ENCODE data around the gene ADAMTS13.
A peak's percentile ranks its signal among the peaks of the same experiment; 100 is the strongest.

ADAMTS13 gene

DNA sequence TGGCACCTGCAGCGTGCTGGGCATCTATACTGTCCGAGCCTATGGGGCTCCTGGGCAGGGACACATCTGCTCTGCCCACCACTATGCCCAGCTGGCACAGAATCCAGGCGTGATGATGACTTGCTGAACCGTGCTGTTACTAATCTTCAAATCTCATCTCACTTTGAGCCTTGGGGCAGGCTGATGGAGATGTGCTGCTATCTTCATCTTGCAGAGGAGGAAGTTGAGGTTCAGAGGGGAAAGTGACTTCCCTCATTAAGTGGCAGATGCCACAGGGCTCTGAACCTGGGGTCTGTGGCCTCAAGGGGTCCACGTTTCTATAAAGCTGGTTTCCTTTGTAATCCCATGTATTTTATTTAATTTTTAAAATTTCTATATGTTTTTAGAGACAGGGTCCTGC, 52.0 kb downstream of the ADAMTS13 start:
- no peak for DNase-seq

DNA sequence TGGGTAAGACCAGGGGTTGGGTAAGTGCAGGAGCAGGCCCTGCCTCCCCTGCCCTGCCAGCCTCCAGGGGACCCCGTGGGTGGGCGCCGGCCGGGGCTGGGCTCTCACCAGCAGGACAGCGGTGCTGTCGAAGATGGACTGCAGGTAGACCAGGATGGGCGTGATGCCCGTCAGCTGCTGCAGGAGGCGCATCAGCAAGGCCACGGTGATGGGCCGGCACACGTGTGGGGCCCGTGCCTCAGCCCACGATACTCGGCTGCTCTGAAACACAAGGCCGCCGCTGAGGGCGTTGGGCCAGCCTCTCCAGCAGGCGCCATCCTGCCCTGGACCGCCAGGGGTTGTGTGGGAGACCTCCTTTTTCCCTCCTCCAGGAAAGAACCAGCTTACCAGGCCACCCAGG, 52.7 kb downstream of the ADAMTS13 start:
- no peak for DNase-seq

DNA sequence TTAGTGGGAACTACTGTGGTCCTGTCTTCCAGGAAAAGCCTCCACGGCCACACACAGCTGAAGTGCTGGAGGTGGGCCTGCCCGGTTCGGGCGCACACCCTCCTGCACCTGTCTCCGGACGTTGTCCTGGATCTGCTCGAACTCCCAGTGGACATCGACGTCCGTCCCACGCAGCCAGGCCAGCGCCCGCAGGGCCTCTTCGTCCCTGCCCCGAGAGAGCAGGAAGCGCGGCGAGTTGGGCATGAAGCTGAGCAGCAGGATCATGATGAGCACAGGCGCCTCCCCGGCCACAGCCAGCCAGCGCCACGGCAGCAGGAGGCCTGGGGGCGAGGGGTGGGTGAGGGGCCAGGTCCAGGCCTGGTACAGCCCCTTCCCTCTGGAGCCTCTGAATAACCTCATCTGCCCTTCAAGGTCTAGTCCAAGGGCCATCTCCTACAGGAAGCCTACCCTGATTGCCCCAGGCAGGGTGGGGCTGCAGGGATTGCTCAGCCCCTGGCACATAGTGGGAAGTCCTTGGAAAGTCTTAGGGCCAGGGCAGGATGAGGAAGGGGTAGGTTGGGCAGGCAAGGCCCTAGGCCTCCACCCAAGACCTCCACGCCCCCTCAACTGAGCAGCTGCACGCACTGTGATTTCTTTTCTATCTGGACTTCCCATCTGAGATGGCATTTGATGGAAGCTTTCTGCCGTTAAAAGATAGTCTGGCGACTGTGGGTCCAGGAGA, 53.3 kb downstream of the ADAMTS13 start:
- DNase-seq = no peak

DNA sequence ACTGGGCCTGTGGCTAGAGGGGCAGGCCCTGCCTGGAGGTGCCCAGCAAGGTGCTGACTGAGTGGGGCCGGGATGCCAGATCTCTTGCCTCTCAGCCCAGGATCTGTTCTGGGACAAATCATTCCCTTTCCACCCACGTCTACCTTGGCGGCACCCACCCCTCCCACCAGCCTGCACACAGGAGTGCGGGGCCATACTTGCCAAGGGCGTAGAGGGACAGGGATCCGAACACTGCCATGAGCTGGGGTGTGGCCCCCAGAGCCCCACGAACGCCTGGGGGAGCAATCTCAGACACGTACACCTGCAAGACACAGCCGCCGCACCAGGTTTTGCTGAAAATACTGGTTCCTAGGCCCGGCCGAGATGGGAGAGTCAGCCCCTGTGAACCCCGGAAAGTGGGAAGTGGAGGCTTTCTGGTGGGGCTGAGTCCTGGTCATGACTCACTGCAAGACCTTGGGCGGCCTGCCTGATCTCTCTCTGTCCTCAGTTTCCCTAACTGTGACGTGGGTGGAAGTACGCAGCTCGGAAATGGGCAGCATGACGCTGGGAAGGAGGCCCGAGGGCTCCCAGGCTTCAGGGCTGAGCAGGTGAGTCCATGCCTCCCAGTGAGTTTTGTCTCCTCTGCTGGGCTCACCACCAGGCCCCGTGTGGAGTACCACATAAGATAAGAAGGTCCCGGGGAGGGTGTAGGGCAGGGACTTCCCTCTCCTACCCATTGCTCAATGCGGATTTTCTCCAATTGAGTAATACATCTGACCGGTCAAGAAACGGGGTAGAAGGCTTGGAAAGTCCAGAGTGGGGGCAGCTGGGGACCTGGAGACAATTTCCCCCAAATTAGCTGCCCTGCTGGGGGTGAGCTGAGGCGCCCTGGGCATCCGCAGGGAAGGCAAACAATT, 54.1 kb downstream of the ADAMTS13 start:
- DNase-seq = no peak

DNA sequence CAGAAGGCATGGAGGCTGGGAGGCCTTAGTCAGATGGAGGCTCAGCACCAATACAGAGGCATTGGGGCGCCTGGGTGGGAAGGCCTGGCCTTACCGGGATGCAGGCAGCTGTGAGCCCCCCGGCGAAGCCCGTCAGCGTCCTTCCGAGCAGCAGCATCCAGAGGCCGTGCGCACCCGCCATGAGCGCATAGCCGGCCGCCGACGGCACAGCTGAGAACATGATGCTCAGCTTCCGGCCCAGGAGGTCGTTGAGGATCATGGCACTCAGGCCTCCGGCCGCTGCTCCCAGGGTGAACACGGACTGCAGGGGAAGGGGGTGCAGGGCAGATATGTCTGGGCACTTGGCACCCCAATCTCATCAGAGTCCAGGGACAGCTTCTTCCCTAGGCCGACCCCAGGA, 54.8 kb downstream of the ADAMTS13 start:
- DNase-seq = no peak

DNA sequence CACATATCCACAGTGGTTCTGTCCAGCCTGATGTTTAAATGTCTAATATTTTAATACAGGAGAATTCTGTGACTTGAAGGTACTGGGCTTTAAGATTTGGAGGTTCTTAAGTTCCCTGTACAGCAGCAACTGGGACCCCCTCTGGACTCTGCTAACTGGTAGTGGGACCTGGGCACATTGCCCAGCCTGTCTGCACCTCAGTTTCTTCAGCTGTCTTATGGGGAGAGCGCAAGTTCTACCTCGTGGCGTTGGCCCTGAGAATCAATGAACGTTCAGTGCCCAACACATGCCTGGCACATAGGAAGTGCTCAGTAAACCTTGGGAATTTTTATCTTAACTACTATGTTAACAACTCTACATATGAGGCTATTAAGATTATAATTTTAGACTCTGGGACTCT, 55.3 kb downstream of the ADAMTS13 start:
- DNase-seq = no peak

DNA sequence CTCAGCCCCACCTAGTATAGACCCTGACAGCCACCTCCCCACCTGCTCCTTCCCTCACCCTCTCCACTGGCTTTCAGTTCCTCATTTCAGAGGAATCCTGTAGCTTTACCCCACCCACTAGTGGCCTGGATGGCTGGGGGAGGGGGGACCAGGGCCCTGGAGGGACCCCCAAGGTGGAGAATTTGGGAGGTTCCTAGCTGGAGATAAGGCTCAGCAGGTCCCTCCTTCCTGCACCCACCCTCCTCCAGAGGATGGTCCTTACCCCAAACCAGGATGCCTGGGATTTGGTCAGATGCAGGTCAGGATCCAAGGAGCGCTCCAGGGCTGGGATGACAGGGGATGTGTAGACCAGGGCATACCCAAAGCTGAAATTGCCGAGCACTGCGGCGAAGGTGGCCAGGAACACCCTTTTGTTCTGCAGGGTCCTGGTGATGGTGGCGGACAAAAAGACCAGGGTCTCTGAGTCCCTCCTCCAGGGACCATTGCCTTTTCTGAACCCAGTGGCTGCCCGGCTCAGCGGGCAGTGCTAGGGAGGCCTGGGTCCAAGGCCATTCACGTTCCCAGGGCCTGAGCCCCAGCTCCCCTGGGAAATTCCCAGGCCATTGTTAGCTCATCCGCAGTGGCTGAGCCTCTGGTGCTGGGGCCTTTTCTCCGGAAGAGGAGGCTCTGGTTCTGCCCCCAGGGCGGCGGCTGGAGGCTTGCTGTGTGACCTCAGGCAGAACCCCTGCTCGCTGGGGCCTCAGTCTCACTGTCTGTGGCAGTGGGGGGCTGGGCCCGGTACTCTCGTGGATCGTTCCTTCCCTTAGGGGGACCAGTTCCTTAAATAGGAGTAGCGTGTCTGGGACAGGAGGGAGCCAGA, 56.1 kb downstream of the ADAMTS13 start:
- no peak for DNase-seq

DNA sequence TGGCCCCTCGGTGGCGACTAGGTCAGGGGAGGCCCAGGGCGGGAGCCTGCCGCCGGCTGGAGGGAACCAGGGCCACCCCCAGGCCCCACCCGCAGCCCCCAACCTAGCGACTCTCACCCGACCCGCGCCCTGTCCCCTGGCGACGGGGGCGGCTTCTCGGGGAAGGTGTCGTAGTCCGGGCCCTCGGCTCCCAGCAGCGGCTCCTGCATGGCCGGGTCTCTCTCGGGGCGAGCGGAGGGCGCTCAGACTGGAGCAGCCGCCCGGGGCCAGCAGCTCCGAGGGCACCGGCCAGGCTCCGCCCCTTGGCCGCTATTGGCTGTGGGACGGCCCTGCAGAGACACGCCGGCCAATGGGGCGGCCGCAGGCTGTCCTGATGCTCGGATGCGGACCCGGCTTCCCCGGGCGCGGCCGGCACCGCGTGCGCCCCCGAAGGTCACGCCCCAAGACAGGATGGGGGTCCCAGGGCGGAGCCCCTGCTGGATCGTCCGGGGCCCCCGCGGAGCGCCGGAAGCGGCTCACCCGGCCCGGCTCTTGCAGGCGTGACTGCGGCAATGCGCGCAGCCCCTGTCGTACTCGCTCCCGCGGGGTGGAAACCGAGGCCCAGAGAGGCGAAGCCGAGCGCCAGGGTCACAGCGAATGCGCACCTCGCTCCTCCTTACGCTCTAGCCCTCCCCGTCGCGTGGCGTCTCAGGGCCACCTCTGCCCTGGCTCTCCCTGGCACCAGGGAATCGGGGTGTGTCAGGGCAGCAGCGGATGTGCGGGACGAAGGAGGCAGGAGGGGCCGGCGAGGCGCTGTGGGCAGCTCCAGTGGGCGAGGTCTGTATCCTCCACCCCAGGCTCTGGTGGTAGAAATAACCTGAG, 56.9 kb downstream of the ADAMTS13 start, which contains the start of gene SLC2A6:
Gene SLC2A6, minus strand, starts transcription at position 249 of the 861 bp plus-strand sequence. Its CDS starts 40 bp downstream, at position 209.
- DNase-seq = peak; percentile 59

DNA sequence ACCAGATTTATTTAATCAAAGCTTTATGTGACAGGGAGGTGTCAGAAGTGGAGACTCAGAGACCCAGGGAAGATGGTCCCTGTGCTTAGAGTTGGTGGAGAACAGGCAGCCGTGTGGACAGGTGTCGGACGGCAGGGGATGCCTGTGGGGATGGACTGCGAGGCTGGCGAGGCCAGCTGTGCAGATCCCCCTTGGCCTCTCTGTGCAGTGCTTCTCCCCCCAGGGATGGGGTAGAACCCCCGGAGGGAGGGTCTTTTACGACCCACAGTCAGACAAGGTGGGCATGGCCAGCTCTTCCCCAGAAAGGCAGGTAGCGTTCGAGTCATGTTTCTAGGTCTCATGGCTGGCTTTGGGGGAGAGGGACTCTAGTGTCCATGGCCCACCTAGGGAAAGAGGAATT, 61.4 kb downstream of the ADAMTS13 start:
- DNase-seq = no peak

DNA sequence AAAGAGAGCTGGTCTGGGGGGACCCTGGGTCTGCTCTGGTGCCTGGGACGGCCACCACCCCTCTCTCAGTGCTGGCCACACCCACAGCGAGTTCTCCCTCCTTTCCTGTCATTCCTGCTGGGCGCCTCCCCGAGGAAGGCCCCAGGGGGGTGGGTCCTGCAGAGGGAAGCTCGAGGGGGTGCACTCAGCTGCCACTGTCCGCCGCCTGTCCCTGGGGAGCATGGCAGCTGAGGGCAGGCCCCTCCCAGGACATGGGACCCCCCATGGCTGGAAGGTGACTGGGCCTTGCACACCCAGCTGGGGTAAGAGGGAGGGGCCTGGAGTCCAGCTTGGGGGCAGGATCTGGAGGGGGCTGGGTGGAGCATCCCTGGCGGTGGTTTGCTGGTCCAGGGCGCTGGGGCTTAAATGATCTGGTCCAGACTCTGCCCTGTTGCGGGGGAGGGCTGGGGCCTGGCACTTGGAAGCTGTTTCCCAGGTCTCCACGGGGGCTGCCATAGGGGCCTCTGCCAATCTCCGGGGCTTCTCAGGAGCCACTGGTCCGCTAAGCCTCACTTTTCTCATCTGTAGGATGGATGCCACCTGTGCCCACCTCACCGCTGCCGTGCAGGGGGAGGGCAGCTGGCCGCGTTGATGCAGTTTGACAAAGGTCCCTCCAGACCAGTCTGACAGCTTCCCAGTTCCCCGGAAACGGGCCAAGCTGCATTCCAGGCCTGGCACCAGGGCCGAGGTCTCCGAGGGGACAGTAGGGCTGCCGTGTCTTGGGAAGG, 62.7 kb downstream of the ADAMTS13 start:
- DNase-seq = no peak

DNA sequence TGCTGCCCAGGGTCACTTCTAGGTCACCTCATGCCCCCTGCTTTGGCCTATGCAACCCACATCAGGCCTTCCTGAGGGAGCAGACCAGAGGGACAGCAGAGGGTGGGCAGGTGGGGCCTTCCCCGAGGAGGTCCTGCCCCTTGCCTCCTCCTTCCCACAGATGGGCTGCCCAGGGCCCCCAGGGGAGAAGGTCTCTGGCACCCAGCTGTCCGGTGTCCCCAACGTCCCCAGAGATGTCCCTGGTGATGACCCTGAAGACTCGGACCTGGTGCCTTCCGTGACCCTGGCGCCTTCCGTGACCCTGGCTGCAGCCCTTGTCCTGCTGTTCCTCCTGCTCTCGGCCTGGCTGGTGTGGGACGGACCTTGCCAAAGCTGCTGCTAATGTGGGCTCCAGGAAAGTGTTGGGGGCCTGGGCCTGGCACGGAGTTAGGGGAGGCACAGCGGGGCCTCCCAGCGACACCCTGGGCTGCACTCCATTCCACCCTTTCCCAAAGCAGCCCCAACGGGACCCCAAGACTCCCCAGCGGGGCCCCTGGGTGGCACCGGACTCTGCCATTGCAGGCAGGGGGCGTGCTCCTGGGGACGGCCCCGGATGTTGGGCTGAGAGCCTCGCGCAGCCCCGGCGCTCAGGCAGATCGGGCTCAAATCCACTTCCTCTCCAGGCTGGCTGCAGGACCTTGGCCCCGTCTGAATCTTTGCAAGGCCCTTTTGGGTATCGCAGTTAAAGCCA, 63.5 kb downstream of the ADAMTS13 start:
- no peak for DNase-seq

DNA sequence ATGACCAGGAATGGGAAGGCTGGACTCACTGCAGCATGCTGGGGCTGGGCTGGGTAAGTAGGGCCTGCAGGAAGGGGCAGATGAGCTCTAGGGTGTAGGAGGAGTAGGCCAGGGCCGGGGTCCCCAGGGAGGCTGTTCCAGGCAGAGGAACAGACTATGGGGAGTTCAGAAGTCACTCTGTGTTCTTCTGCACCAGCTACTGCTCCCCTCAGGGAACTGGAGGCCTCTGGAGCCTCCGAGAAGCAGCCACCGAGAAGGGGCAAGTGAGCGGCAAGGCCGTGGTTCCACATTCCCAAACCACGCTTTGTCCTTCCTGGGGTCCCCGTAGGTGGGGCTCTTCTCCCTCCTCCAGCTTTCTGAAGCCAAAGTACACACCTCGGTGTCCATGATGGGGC, 65.2 kb downstream of the ADAMTS13 start:
- no peak for DNase-seq

DNA sequence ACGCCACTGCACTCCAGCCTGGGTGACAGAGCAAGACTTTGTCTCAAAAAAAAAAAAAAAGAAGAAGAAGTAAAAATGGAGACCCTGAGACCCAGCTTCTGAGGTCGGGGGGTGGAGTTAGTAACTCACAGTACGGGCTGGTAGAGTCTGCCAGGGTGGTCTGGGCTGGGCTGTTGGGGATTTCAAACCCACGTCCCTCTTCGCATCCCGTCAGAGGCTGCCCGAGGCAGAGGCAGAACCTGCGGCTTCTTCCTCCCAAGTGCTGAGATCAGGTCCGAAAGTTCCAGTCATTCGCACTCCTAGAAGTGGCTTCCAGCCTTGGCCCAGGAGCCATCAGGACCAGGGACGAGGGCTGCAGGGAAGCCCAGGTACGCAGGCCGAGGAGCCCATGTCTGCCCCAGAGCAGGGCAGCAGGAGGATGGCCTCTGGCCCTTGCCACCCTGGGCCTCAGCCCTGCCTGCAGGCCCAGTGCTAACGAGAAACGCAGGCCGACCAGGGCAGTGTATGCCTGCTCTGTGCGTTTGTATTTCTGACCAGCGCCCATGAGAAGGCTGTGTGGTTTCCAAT, 66.6 kb downstream of the ADAMTS13 start:
- DNase-seq = no peak

DNA sequence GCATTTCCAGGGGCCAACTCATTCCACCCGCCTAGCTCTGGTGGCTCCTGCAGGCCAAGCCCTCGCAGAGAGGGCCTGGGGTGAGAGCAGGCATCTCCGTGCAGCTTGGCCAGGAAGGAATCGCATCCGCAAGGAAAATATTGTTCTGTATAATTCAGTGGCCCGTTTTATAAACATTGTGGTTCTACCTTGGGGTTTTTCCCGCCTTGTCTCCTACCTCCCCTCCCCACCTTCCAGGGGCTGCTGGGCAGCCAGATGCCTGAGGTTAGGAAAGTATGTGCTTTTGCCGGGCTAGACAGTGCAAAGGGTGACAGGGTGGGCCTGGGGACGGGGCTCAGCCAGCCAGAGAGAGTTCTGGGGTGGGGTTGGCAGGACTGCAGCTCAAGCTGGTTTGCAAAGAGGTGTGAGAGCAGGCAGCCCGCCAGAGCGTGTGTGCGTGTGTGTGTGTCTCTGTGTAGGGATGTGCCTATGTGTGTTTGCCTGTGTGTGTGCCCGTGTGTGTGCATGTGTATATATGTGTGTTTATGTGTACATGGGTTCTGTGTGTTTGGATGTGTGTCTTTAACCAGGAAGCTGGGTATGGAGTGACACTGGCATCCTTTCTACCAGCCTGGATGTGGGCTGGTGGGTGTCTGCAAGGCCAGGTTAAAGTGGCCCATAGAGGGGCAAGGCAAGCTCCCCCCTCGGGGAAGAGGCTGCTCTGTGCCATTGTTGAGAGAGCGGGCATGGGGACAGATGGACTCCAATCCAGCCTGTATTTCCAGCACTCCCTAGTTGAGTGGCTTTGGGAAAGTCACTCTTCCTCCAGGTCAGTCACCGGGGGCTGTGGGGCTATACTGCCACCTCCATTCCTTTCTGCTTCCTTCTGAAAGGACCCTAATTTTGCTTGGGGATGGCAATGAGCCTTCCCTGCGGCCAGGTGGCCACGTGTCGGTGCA, 67.4 kb downstream of the ADAMTS13 start:
- no peak for DNase-seq

DNA sequence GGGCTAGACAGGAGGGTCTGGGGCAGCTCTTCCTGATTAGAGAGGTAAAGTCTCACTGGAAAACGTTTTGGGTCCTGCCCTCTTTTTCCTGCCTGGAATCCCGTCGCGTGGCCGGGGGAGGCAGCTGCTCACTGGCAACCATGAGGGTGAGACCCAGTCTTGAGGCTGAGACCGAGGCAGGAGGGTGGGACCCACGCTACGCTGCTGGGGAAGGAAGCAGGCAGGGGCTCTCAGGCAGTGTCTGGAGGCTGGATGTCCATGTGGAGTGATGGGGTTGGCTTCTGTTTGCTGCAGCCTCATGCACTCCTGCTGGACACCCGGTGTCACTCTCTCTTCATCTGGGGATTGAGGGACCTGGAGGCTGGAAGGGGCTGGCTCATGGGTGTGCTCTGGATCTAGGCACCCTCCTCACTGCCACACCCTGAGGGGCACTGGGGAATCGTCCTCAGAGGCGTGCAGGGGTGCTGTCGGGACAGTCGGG, 68.1 kb downstream of the ADAMTS13 start:
- DNase-seq = no peak

DNA sequence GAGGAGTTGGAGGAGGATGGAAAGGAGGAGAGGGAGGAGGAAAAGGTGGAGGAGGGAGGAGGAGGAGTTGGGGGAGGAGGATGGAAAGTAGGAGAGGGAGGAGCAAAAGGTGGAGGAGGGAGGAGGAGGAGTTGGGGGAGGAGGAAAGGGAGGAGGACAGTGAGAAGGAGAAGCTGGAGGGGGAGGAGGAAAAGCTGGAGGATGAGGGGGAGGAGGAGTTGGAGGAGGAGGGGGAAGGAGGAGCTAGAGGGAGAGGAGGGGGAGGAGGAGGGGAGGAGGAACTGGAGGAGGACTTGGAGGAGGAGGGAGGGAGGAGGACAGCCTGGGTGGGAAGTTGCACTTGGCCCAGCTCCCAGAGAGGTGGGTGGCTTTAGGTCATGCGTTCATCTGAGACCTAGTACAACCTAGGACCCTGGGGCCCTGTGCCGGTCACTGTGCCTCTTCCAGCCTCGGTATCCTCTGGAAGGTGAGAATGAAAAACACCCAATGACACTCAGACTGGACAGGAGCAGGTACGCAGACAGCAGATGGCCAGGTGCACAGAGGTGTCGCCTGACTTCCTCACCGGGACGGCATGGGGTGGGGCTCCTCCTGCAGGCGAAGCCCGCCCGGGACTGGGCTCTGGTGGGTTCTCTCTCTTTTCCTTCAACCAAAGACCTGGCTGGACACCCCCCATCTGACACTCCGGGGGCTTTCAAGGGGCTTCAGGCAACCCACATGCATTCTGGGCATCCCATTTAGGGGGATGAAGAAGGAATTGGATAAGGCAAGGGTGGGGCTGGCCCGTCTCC, 68.9 kb downstream of the ADAMTS13 start:
- no peak for DNase-seq

DNA sequence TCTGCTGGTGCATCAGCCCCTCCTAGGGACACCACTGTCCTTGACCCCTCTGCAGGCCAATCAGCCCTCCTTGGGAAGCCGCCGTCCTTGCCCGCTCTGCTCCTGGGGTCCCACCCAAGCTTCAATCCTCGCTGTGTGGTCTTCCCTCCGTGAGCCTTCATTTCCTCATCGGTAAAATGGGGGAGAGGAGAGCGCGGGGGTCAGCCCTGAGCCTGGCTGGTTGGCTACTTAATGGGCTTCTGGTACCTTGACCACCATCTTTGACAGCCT, 69.4 kb downstream of the ADAMTS13 start:
- no peak for DNase-seq

Data from DMS153 (cell line).